Measurements from ENCODE around the gene GMDS.

The GMDS gene

DNA sequence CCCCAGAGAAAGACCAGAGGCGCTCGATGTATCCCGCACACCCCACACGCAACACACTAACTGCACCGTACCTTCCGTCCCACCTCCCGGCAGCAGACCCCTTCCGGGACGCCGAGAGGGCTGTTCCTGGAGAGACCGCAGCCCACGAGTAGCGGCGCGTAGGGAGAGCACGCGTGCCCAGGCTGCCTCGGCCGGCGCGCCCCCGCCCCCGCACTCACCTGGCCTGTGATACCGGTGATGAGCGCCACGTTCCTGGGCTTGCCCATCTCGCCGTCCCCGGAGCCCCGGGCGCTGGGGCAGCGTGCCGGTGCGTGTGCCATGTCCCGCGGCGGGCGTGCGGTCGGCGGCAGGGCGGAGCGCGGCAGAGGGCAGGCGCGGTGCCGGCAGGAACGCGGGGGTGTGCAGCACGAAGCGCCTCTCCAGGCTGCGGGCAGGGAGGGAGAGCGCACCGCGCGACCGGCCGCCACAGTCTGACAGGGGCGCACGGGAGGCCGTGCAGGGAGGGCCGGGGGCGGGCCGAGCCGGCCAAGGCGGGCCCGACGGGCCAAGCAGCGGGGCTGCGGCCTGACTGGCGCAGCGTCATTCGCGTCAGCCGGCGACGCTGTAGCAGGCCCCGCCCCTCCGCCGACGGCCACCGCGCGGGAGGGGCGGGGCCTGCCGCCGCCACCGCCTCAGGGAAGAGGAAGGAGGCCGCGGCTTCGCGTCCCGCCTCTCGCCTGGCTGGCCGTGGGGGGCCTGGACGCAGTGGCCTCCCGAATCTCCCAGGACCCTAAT is at the start of gene GMDS:
Gene GMDS, minus strand, starts transcription at position 503 of the 774 bp plus-strand sequence.
- peak; percentile 61 to 76 (median 66) for DNase-seq

DNA sequence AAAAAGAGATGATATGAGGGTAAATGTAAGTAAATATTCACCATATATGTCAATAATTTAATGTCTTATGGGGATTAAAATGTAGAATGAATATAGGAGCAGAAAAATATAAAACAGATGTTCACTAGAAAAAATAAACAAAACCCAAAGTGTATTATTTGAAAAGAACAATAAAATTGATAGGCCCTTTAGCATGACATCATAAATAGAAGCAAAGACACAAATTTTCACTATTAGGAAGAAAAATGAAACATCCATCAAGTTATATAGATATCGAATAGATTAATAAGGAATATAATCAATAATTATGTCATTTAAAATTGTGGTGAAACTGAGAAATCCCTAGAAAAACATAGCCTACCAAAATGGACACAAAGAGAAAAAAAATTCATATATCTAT is 40.1 kb upstream of the GMDS start:
- no peak for DNase-seq

DNA sequence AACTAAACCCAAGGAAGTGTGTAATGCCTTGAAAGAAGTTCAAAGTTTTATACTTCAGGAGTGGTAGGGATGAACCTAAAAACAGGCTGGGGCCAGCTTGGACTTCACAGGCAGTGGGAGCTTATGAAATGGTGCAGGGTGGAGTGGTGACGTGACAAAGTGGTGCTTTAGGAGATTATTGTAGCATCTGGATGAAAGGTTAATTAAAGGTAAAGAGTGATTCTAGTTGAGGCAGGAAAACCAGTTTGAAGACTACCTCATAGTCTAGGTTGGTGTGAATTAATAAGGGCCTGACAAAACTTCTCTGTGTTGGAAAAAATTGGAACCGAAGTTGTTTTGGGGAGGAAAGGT is 30.5 kb upstream of the GMDS start:
- DNase-seq = no peak

DNA sequence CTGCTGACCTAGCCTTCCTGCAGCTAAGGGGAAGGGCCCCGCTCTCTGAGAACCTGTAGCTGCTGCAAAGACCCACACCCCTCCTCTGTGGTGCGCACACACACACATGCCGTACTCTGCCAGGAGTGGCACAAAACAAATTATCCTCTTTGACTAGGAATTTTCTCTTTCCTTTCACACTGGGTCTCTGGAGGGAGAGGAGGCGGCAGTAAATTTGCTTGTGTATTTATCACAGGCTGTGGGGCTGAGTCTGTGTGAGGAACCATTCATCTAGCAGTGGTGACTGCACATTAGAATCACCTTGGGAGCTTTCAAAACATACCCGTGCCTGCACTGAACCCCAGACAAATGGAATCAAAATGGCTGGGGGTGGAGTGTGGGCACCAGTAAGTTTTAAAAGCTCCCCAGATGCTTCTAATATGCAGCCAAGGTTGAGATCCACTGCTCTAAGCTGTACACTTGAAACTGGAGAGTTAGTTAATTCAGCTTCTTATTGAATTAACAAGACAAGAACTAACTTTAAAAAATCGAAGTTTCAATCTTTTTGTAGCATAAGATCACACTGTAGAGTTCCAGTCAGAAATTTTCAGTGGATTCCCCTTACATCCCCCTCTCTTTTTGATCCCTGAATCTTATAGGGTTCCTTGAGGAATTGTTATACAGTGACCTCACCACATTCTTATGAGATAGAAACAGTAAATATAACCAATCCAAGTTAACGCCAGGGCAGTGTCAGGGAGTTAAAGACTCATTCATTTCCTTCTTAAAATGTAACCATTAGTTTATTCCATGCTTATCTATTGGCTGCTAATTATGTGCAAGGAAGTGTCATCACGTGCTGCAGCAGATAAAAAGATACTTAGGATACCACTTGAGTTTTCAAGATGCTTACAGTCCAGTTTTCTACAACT is 29.8 kb upstream of the GMDS start:
- no peak for DNase-seq

DNA sequence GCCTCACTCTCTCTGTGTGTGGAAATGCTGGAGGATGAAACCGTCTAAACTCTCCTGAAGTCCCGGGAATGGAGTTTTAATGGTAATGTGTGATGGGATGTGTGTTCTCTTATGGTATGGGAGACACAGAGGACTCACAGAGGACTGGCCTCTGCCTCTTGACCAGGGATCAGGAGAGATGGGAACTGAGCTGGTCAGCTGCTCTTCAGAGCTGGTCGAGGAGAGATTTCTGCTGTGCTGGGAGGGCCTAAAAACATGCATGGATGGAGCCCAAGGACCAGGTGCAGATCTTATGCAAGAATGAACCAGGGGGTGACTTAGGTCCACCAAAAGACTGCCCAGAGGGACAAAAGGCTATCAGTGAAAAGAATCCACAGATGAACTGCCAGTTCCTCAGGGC is 27.3 kb upstream of the GMDS start:
- no peak for DNase-seq

DNA sequence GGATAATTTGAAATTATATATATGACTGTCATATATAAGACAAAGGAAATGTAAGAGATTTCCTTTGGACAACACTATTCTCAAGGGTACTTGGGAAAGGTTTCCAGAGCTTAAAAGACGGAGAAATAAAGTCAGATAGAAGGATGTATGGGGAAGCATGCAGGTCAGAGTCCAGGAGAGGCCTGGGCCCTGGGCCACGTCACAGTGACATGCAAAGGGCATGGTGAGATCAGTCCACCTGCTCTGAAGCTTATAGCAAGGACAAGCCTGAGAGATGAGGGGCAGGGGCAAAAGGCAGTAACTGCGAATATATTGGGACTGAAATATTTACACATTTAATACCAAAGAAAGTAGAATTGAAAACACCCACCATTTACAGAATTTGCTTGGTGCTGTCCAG is 24.6 kb upstream of the GMDS start:
- no peak for DNase-seq

DNA sequence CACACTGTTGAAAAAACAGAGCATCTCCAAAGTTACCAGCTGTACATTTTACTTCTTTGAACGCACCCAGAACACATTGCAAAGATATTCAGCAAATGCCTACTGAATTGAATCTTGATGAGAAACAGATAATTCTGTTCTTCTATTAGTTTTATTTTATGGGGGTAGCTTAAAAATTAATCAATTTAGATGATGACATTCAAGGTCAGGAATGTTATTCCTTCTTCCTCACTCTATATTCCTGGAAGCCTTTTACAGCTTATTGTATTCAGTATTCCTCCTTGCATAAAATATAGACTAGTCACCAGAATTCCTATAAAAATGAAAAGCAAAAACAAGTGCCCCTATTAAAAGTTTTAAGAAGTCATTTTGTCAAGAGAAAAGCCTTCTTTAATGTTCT is 21.4 kb upstream of the GMDS start:
- no peak for DNase-seq

DNA sequence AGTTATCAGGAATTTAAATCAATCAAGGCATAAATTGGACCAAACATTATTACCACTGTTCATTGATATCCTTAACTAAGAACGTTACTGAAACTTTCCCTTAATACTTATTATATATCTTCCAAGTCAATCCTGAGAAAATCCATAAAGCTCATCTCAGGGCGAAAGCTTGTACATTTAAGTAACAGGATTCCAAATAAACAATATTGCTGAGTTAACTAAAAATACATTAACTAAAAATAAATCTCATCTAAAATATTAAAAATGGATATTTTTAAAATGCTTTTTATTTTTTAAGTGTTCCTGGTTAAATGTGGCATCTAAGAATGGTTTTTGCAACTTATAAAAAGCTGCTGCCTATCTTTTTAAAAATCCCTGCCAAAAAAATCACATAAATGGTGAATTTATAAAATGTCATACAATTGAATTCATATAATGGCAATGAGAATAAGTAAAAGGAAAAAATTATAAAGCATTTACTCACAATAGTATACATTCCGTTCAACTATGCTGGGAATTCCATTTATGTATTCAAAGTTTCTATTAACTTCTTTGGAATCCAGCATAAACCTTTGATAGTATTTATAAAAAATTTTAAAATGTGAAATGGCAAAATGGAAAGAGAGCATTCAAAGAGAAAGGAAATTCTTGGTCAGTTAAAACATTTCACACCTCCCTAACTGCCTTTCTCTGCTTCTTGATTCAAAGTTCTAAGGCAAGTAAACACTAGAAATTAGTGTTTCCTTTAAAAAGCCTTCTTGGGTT is 20.8 kb upstream of the GMDS start:
- no peak for DNase-seq

DNA sequence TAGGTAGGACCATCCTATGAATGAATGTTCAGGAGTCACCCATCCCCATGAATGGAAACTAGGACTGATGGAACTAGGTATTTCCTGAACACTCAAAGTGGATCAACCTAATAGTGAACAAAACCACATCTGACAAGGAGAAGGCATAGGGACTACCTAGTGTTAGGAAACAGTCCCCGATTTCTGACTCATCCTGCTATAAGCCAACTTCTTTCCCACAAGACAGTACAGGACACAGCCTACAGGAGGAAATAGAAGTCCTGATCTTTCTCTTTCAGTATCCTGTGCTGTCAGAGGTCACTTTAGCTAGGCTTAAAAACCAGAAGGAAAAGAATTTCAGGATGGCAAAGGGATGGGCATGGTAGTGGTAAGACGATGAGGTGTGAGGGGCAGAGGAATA is 19.5 kb upstream of the GMDS start:
- DNase-seq = no peak

DNA sequence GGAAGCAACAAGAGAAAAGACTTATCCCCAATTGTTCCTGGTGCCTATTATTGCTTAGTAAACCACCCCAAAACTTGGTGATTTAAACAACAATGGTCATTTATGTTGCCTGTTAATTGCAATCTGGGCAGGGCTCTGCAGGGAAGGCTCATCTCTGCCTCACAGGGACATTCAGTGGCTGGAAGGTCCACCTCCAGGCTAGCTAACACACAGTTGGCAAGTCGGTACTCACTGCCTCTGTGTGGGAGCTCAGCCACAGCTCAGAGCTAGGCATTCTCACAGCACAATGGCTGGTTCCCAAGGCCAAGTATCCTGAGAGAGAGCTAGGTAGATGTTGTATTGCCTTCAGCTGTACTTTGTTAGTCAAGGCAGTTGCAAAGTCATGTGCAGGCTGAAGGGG is 18.5 kb upstream of the GMDS start:
- no peak for DNase-seq

DNA sequence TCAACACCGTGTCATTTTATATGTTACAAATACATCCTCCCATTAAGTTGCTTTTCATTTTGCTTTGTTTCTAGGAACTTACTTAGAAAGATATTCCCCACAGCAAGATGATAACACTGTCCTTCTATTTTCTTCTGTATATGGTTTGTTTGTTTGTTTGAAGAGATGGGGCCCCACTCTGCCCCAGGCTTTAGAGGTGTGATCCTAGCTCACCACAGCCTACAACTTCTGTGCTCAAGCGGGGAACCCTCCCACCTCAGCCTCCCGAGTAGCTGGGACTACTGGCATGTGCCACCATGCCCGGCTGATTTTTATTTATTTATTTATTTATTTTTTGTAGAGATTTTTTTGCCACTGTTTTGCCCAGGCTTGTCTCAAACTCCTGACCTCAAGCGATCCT is 14.2 kb upstream of the GMDS start:
- DNase-seq = no peak

DNA sequence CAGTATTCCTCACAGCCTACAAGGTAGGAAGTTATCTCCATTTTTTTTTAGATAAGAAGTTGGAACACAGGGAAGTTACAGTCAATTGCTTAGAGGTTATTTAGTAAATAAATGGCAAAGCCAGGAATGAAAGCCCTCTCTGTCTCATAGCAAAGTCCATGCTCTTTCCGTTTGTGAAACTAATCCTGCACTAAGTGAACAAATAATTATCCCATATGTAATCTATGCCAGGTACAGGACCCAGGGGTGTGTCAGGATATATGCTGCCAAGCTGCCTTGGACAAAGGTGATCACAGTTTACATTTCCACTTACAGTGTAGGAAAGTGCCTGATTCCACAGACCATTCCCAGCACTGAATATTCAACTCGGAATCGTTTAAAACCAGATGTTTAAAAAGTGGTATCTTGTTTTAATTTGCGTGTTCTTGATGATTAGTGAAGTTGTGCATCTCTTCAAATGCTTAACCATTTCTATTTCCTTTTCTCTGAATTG is 13.6 kb upstream of the GMDS start:
- no peak for DNase-seq

DNA sequence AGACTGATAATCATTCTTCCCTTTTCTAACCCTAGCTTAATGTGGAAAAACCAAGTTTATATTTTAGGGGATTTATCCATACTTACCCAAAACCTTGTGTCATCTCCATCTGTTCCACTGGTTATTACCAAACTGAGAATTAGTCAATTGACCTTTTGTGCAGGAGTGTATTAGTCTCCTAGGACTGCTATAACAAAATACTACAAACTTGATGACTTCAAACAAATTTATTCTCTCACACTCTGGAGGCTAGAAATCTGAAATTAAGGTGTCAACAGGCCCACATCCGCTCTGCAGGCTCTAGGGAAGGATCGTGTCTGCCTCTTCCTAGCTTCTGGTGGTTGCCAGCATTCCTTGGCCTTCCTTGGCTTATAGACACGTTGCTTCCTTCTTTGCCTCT is 12.7 kb upstream of the GMDS start:
- DNase-seq = no peak

DNA sequence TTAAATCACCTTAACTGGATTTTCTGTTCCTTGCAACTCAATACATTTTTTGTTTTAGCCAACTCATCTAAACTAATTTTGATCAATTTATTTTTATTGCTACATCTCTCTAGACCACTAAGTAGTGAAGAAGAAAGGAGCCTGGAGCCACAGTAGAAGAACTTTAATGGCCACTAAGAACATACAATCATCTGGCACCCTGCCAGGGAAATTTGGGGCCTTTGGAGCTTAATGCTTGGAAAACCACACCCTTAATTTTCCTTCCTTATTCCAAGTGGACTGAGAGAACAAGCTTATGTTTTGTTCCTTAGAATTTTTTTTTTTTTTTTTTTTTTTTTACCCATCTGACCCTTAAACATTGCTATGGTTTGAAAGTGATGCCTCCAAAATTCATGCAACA is 12.0 kb upstream of the GMDS start:
- no peak for DNase-seq

DNA sequence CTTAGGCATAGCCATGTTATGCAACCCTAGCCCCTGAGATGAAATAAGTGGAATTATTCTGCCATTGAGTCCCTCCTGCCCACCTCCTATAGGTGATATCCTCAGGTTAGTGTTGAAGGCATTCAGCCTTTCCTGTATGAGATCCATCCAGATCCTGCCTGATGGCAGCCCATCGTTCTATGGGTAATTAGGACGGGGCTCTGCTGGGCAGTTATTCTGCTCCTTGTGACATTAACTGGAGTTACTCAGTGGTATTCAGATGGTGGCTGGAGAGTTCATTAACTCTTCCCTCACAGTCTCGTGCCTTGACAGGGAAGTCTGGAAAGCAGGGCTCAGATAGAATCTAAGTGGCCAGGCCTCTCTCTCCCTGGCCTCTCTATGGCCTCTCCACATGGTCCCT is 9.3 kb upstream of the GMDS start:
- no peak for DNase-seq

DNA sequence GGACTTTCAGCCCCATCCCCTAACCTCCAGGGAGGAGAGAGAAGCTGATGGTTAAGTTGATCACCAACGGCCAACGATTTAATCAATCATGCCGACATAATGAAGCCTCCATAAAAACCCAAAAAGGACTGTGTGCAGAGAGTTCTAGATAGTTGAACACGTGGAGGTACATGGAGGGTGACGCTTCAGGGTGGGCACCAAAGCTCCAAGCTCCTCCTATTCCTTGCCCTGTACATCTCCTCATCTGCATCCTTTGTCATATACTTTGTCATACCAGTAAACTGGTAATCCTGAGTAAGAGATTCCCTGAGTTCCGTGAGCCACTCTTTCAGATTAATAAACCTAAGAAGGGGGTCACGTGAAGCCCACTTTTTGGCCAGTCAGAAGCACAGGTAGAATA is 3.7 kb upstream of the GMDS start:
- DNase-seq = no peak

DNA sequence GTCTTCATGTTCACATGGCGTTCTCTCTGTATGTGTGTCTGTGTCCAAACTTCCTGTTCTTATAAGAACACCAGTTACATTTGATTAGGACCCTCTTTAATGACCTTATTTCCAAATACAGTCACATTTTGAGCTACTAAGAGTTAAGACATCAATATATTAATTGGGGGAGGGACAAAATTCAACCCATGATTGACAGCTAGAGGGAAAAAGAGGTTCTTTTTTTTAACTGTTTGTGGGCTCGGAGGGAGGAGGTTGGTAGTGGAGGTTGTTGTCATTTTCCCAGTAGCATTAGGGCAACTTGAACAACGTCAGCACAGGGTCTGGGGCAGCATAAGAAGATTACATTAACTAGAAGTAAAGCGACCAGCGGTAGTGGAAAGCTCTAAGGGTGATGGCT is 2.3 kb upstream of the GMDS start:
- DNase-seq = no peak

DNA sequence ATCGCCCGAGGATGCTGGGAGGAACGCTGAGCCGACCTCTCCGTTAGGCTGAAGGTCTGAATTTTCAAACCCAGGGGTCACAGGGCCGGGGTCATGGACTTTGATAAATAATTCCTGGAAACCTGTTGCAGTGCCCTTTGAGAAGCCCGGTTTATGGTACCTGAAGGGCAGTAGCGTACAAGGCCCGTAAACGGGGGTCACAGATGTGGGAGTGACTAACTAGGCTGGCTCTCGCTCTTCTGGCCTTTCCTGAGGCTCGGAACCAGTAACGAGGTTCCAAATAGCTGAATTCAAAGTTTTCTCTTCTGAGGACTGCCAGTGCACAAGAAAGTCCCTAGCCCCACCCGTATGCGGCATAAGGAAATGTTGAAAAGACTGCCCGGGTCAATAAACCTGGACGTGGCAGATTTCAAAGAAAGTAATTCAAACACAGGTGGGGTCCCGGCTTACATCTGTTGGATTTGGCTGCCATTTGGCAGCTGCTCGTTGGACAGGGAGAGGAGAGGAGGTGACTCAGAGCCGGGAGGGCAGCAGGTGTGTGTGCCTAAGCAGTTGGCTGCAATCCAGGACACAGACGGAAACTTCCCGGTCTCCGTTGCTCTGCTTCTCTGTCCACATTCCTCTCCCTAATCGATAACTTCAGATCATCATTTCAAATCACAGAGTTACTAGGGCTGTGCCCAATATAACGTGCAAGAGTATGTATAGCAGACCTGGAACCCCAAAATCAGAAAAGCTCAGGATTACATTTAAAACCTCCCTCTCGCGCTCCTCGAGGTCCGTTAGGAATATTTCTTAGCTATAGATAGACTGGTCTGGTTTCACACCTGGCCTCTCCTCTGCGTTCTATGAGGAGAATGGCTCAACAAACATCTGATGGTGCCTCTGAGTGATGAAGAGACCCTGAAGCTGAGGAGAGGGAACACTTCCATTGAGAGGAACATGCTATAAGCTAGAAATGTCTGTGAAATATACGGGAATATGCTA is 765 bp upstream of the GMDS start:
- peak in 2 of 4 experiments; percentile 2 to 9 for DNase-seq

DNA sequence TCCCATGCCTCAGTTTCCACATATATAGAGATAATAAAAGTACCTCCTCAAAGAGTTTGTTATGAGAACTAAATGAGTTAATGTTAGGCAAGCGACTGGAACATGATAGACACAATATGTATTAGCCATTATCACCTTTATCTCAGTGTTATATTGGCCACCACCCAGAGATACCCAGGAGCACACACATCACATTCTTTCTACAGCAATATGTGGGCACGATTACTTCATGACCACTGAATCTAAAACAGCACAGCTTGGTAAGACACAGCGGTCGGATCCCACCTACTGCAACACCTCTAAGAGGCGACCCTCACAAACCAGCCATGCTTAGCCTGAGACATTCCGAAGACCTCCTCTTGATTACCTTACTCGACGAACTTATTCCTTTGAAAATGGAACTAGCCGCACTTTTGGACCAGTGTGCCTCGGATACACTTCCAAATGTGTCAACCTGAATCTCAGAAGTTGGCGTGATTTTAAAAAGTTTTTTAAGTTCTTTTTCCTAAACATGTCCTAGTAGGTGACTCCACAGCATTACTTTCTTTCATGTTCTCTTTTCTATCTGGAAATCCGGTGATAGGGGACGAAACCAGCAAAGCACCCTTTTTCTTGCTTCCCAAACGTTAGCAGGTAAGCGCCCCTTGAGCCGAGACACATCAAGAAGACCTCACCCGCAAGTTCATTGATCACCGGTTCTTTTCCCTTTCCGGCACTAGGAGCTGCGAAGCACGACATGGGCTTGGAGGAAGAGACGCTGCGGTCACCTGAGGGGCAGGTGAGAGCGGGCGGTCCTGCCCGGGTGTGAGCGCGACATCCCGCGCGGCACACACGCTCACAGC is 923 bp downstream of the GMDS start:
- no peak for DNase-seq

DNA sequence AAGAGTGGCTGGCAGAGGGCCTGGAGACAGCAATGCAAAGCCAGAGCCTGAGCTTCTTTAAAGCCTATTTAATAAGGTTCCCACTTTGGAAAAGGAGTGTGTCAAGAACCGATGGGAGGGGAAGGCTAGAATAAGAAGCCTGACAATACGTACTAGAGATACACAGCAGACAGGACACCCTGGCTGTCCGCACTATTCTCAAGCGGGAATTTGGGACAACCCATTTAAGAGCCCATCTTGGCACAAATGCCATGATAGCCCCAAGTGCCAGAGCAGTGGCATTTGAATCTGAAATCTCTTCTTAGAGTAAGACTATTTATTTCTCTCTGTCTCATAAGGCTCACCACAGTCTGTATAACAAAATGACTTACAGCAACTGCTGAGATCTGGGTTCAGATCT is 3.1 kb downstream of the GMDS start:
- DNase-seq = no peak

DNA sequence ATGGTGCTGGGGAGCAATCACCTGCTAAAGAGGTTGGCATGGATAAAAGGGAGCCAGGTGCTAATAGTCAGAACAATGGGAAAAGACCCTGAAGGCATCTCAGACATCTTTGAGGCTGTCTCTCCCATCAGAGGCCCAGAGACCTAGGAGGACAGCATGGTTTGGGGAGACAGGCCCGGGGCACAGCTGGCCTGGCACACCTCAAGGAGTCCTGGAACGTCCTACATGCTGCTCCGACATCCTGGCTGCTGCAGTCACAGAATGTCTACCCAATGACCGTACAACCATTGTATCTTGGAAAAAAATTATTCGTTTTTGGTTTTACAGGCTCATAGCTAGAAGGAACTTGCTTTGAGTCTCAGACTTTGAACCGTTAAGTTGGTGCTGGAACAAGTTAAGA is 4.4 kb downstream of the GMDS start:
- no peak for DNase-seq

All from activated CD4-positive, CD25-positive, alpha-beta regulatory T cell (primary cell).